ENCODE results near the gene SLC5A7.

SLC5A7 gene

GRCh38 chr2:107986278-107987217 lies at the start of gene SLC5A7:
Gene SLC5A7 (plus strand): TSS chr2:107986524. CDS start chr2:107988156, 1,632 bp downstream.
- no peak for DNase-seq (ENCODE audit: low read depth)

- no peak for DNase-seq (ENCODE audit: low read depth)
These were observed 24.9 kb upstream of the SLC5A7 start for GRCh38 chr2:107961395-107961794.

- no peak for DNase-seq (ENCODE audit: low read depth)
These were observed 22.1 kb upstream of the SLC5A7 start for GRCh38 chr2:107964185-107964584.

GRCh38 chr2:107984707-107985106 lies 1.6 kb upstream of the SLC5A7 start:
- DNase-seq (ENCODE audit: low read depth), result no peak

GRCh38 chr2:107988108-107988507 lies 1.8 kb downstream of the SLC5A7 start:
- no peak for DNase-seq (ENCODE audit: low read depth)

GRCh38 chr2:107989445-107989844 lies 3.1 kb downstream of the SLC5A7 start:
- no peak for DNase-seq (ENCODE audit: low read depth)

GRCh38 chr2:107990718-107991117 lies 4.4 kb downstream of the SLC5A7 start:
- no peak for DNase-seq (ENCODE audit: low read depth)

- DNase-seq (ENCODE audit: low read depth), result no peak
These were observed 5.7 kb downstream of the SLC5A7 start for GRCh38 chr2:107992069-107992468.

GRCh38 chr2:107999158-107999557 lies 12.8 kb downstream of the SLC5A7 start:
- no peak for DNase-seq (ENCODE audit: low read depth)

GRCh38 chr2:108010912-108011591 lies 24.7 kb downstream of the SLC5A7 start:
- DNase-seq (ENCODE audit: low read depth), result no peak

GRCh38 chr2:108013305-108013704 lies 27.0 kb downstream of the SLC5A7 start:
- DNase-seq (ENCODE audit: low read depth), result no peak

- no peak for DNase-seq (ENCODE audit: low read depth)
These were observed 36.3 kb downstream of the SLC5A7 start for GRCh38 chr2:108022628-108023027.

- no peak for DNase-seq (ENCODE audit: low read depth)
These were observed 37.5 kb downstream of the SLC5A7 start for GRCh38 chr2:108023776-108024175.

- DNase-seq (ENCODE audit: low read depth), result no peak
These were observed 39.9 kb downstream of the SLC5A7 start for GRCh38 chr2:108026092-108026794.

- no peak for DNase-seq (ENCODE audit: low read depth)
These were observed 43.2 kb downstream of the SLC5A7 start for GRCh38 chr2:108029496-108029895.

GRCh38 chr2:108029912-108030311 lies 43.6 kb downstream of the SLC5A7 start:
- no peak for DNase-seq (ENCODE audit: low read depth)

GRCh38 chr2:108031471-108031941 lies 45.2 kb downstream of the SLC5A7 start:
- no peak for DNase-seq (ENCODE audit: low read depth)

GRCh38 chr2:108034843-108035242 lies 48.5 kb downstream of the SLC5A7 start:
- DNase-seq (ENCODE audit: low read depth), result no peak

GRCh38 chr2:108048752-108049151 lies 62.4 kb downstream of the SLC5A7 start:
- no peak for DNase-seq (ENCODE audit: low read depth)

GRCh38 chr2:108058576-108059137 lies 72.3 kb downstream of the SLC5A7 start:
- DNase-seq (ENCODE audit: low read depth), result no peak

GRCh38 chr2:108061439-108062042 lies 75.2 kb downstream of the SLC5A7 start:
- no peak for DNase-seq (ENCODE audit: low read depth)
